IMR-90 (cell line): ENCODE measurements around the gene TBC1D10B. TPM values are rescaled to one million over a fixed set of nuclear protein-coding genes. Genes with fewer than 3 reads are reported as not detected.

ENCODE experiments used
- ATAC-seq: fragments of 200-7000 bp; cut with Tn5 transposase; 2 replicates; pipeline ENCODE4 v1.9.1; 2020; ENCODE audit warnings: low read depth, mild to moderate bottlenecking, moderate library complexity
- BruUV-seq: library from RNA; stranded (reverse); fragments of 400-500 nt; replicated peaks from 2 replicates; lab custom pipeline; 2021; lab: Mats Ljungman, UMichigan
- CTCF ChIA-PET: fragments of 300-600 bp; formaldehyde crosslinking; extraction: SDS; loops from one replicate; lab custom pipeline; 2021; ENCODE audit warnings: antibody characterized with exemption; lab: Yijun Ruan, JAX
- POLR2A ChIA-PET: fragments of 300-600 bp; sonication (Branson Sonifier 250); formaldehyde crosslinking; loops from one replicate; lab custom pipeline; 2022; ENCODE audit warnings: antibody characterized with exemption; ENCODE audit not compliant: unreplicated experiment; lab: Charles Lee
- DNase-seq: peaks from one replicate; pipeline ENCODE4 v3.0.0; 2013
- H2AFZ ChIP-seq: replicated peaks from 2 replicates; pipeline ENCODE3; 2013; ENCODE audit warnings: low read length, mild to moderate bottlenecking; ENCODE audit not compliant: poor library complexity
- H2AK5ac ChIP-seq: 2 replicates; pipeline ENCODE4 v1.6.1; 2013; ENCODE audit warnings: low read depth, low read length, inconsistent platforms
- H2AK9ac ChIP-seq: replicated peaks from 2 replicates; pipeline ENCODE3; 2013; ENCODE audit warnings: mild to moderate bottlenecking, low read depth, low read length, moderate library complexity; ENCODE audit not compliant: poor library complexity
- H2BK120ac ChIP-seq: 2 replicates; pipeline ENCODE4 v1.6.1; 2013; ENCODE audit warnings: low read depth, low read length, inconsistent platforms
- H2BK15ac ChIP-seq: 3 replicates; pipeline ENCODE4 v1.6.1; 2013; ENCODE audit warnings: low read depth, low read length, inconsistent platforms
- H2BK20ac ChIP-seq: 2 replicates; pipeline ENCODE4 v1.6.1; 2013; ENCODE audit warnings: low read depth, mild to moderate bottlenecking, inconsistent platforms, low read length, moderate library complexity
- H2BK5ac ChIP-seq: 2 replicates; pipeline ENCODE4 v1.6.1; 2013; ENCODE audit warnings: mild to moderate bottlenecking, low read depth, low read length, inconsistent platforms; ENCODE audit not compliant: poor library complexity, severe bottlenecking
- H3K14ac ChIP-seq: replicated peaks from 2 replicates; pipeline ENCODE4 v1.6.1; 2013; ENCODE audit warnings: low read depth, low read length, inconsistent platforms
- H3K18ac ChIP-seq: 2 replicates; pipeline ENCODE4 v1.6.1; 2013; ENCODE audit warnings: low read depth, low read length, control low read depth
- H3K23ac ChIP-seq: 2 replicates; pipeline ENCODE4 v1.6.1; 2013; ENCODE audit warnings: low read depth, low read length, inconsistent platforms
- H3K27ac ChIP-seq: 2 replicates; pipeline ENCODE4 v1.5.1; 2013; ENCODE audit warnings: mild to moderate bottlenecking, control low read depth, low read length; ENCODE audit not compliant: insufficient read depth
- H3K27me3 ChIP-seq: 2 replicates; pipeline ENCODE4 v1.6.1; 2013; ENCODE audit warnings: low read length; ENCODE audit not compliant: control insufficient read depth, insufficient read depth
- H3K36me3 ChIP-seq: 2 replicates; pipeline ENCODE4 v1.6.1; 2013; ENCODE audit warnings: low read length, mixed read lengths; ENCODE audit not compliant: control insufficient read depth, insufficient read depth
- H3K4ac ChIP-seq: 2 replicates; pipeline ENCODE4 v1.6.1; 2013; ENCODE audit warnings: low read depth, low read length, inconsistent platforms
- H3K4me1 ChIP-seq: 2 replicates; pipeline ENCODE4 v1.6.1; 2013; ENCODE audit warnings: low read length, mixed read lengths; ENCODE audit not compliant: control insufficient read depth, insufficient read depth
- H3K4me2 ChIP-seq: 2 replicates; pipeline ENCODE4 v1.6.1; 2013; ENCODE audit warnings: low read depth, mild to moderate bottlenecking, control low read depth, low read length, moderate library complexity
- H3K4me3 ChIP-seq: 2 replicates; pipeline ENCODE4 v1.5.1; 2013; ENCODE audit warnings: low read depth, mild to moderate bottlenecking, control low read depth, low read length, moderate library complexity; ENCODE audit not compliant: insufficient read depth
- H3K56ac ChIP-seq: 2 replicates; pipeline ENCODE4 v1.6.1; 2013; ENCODE audit warnings: low read length, inconsistent platforms; ENCODE audit not compliant: insufficient read depth; ENCODE audit errors: extremely low read depth
- H3K79me1 ChIP-seq, 2 experiments: 2 replicates each; pipeline ENCODE4 v1.6.1; 2013; ENCODE audit warnings: low read length in 2 of 2, inconsistent platforms in 1 of 2, low read depth in 1 of 2
- H3K9ac ChIP-seq: 2 replicates; pipeline ENCODE4 v1.6.1; 2013; ENCODE audit warnings: low read depth, low read length, control low read depth
- H3K9me1 ChIP-seq: 2 replicates; pipeline ENCODE4 v1.6.1; 2013; ENCODE audit warnings: low read length, inconsistent platforms; ENCODE audit not compliant: insufficient read depth
- H3K9me3 ChIP-seq: 2 replicates; pipeline ENCODE4 v1.6.1; 2013; ENCODE audit warnings: low read length; ENCODE audit not compliant: control insufficient read depth, insufficient read depth
- H4K20me1 ChIP-seq: 2 replicates; pipeline ENCODE4 v1.6.1; 2013; ENCODE audit warnings: low read length, inconsistent platforms; ENCODE audit not compliant: insufficient read depth
- H4K5ac ChIP-seq: 2 replicates; pipeline ENCODE4 v1.6.1; 2013; ENCODE audit warnings: mild to moderate bottlenecking, low read depth, low read length, control low read depth
- H4K8ac ChIP-seq, 2 experiments: 2 replicates each; pipeline ENCODE4 v1.6.1; 2013; ENCODE audit warnings: low read depth in 2 of 2, low read length in 2 of 2, control low read depth in 1 of 2, inconsistent platforms in 1 of 2
- H4K91ac ChIP-seq: 2 replicates; pipeline ENCODE4 v1.6.1; 2013; ENCODE audit warnings: low read depth, low read length, inconsistent platforms; ENCODE audit not compliant: insufficient read depth
- BHLHE40 ChIP-seq: fragments of 150-350 bp; IDR thresholded peaks from 2 replicates; pipeline ENCODE4 v1.6.1; 2016; ENCODE audit warnings: mild to moderate bottlenecking, low read depth, low read length
- CEBPB ChIP-seq: IDR thresholded peaks from 2 replicates; pipeline ENCODE4 v1.6.1; 2012; ENCODE audit warnings: low read depth, low read length, improper control_type of control experiment
- CHD1 ChIP-seq: IDR thresholded peaks from 2 replicates; pipeline ENCODE4 v1.6.1; 2012; ENCODE audit warnings: low read depth, low read length, improper control_type of control experiment
- CTCF ChIP-seq: conservative IDR thresholded peaks from 2 replicates; pipeline ENCODE4 v1.5.1; 2012; ENCODE audit warnings: mild to moderate bottlenecking, low read depth, low read length, improper control_type of control experiment
- ELK1 ChIP-seq: fragments of 150-350 bp; IDR thresholded peaks from 2 replicates; pipeline ENCODE4 v1.6.1; 2016; ENCODE audit warnings: low read depth, mild to moderate bottlenecking, low read length, moderate library complexity, borderline replicate concordance
- FOS ChIP-seq: fragments of 150-350 bp; IDR thresholded peaks from 2 replicates; pipeline ENCODE4 v1.6.1; 2016; ENCODE audit warnings: low read depth, low read length
- MAFK ChIP-seq: IDR thresholded peaks from 2 replicates; pipeline ENCODE4 v1.6.1; 2012; ENCODE audit warnings: low read depth, low read length, improper control_type of control experiment
- MAZ ChIP-seq: IDR thresholded peaks from 2 replicates; pipeline ENCODE4 v1.6.1; 2012; ENCODE audit warnings: low read depth, mild to moderate bottlenecking, low read length, improper control_type of control experiment, moderate library complexity, borderline replicate concordance
- MXI1 ChIP-seq: IDR thresholded peaks from 2 replicates; pipeline ENCODE4 v1.6.1; 2012; ENCODE audit warnings: low read depth, mild to moderate bottlenecking, low read length, moderate library complexity, borderline replicate concordance
- NFE2L2 ChIP-seq: fragments of 150-350 bp; IDR thresholded peaks from 2 replicates; pipeline ENCODE4 v1.6.1; 2016; ENCODE audit warnings: low read depth, mild to moderate bottlenecking, low read length
- POLR2A ChIP-seq: IDR thresholded peaks from 2 replicates; pipeline ENCODE4 v1.6.1; 2012; ENCODE audit warnings: mild to moderate bottlenecking, low read depth, low read length
- RAD21 ChIP-seq: IDR thresholded peaks from 2 replicates; pipeline ENCODE4 v1.6.1; 2012; ENCODE audit warnings: low read length, improper control_type of control experiment
- RCOR1 ChIP-seq: IDR thresholded peaks from 2 replicates; pipeline ENCODE4 v1.6.1; 2012; ENCODE audit warnings: mild to moderate bottlenecking, low read length, improper control_type of control experiment; ENCODE audit not compliant: insufficient replicate concordance
- RFX5 ChIP-seq: IDR thresholded peaks from 2 replicates; pipeline ENCODE4 v1.8.0; 2012; ENCODE audit warnings: low read depth, mild to moderate bottlenecking, low read length, moderate library complexity
- SMC3 ChIP-seq: fragments of 150-350 bp; IDR thresholded peaks from 2 replicates; pipeline ENCODE4 v1.6.1; 2016; ENCODE audit warnings: low read depth, mild to moderate bottlenecking, antibody characterized with exemption, low read length, moderate library complexity
- USF2 ChIP-seq: fragments of 150-350 bp; IDR thresholded peaks from 2 replicates; pipeline ENCODE4 v1.6.1; 2017; ENCODE audit warnings: mild to moderate bottlenecking, antibody characterized with exemption, low read length, low read depth
- WGBS, 2 experiments: methylation state at CpG; one replicate each; pipeline versions ENCODE4 v1.1.5 to v1.1.7; 2013; ENCODE audit warnings: missing lambda C conversion rate in 2 of 2; ENCODE audit not compliant: insufficient read length in 1 of 2; ENCODE audit errors: extremely low coverage in 2 of 2; 5-methylcytosine and 5-hydroxymethylcytosine counted together
- dilution Hi-C: fragments of 300-500 bp; cut with HindIII; formaldehyde crosslinking; loops from one replicate; pipeline ENCODE4 v1.14.3; 2018; ENCODE audit warnings: low sequenced_read_pairs; ENCODE audit not compliant: unreplicated experiment
- in situ Hi-C: fragments of 300-500 bp; cut with MboI; formaldehyde crosslinking; loops from 3 replicates; pipeline ENCODE4 v1.14.3; 2019; ENCODE audit warnings: low sequenced_read_pairs, inconsistent platforms, mixed read lengths
- intact Hi-C: fragments of 100-400 bp; cut with micrococcal nuclease; formaldehyde crosslinking; loops from 2 replicates; pipeline ENCODE4 v1.10.0; 2022
- polyA plus RNA-seq, 3 experiments: library from polyadenylated mRNA; depleted of rRNA; stranded (reverse); fragments of >200 nt; gene quantifications; 2 replicates each; pipeline ENCODE4 v1.2.3, GENCODE V29; 2012; ENCODE audit warnings: low replicate concordance in 1 of 3
- total RNA-seq: library from RNA; depleted of rRNA; stranded (reverse); fragments of >200 nt; gene quantifications from 2 replicates; pipeline ENCODE4 v1.2.3, GENCODE V29; 2012

The TBC1D10B gene
- total and polyA plus RNA-seq, 2 of the 4 experiments (the other 2 are of a cell fraction), result 8.4 to 24.9 TPM

GRCh38 chr16:30375864-30376263 is 5.6 kb upstream of the TBC1D10B start:
- intact Hi-C loops (no loop called here), dilution Hi-C loops (no loop called here), in situ Hi-C loops (no loop called here)
- Histone ChIP-seq H3K9me3 (no peaks in the 10 kb centered on the region), H2BK5ac (no peak overlapping the region), H3K27ac (no peak overlapping the region), H4K91ac (no peak overlapping the region), H3K9ac (no peak overlapping the region), H3K14ac (no peak overlapping the region), H3K23ac (no peak overlapping the region), H3K56ac (no peak overlapping the region), H3K36me3 (no peaks in the 10 kb centered on the region), H4K8ac (no peak overlapping the region), H3K4me1 (peaks cover 7% of the 10 kb centered on the region), H3K18ac (no peak overlapping the region), H2BK120ac (no peak overlapping the region), H3K4me3 (no peak overlapping the region), H2BK20ac (no peak overlapping the region), H2AK5ac (no peak overlapping the region), H3K79me1 (peaks cover 5 to 37% of the 10 kb centered on the region in 2 experiments), H3K9me1 (peaks cover 21% of the 10 kb centered on the region), H4K20me1 (peaks cover 10% of the 10 kb centered on the region), H2AFZ (no peak overlapping the region), H3K27me3 (no peaks in the 10 kb centered on the region), H3K4ac (no peak overlapping the region), H2BK15ac (no peak overlapping the region), H3K4me2 (no peak overlapping the region), H2AK9ac (no peak overlapping the region), H4K5ac (no peak overlapping the region)
- ChIA-PET CTCF (no interaction called here), POLR2A (no interaction called here)
- WGBS, 2 experiments, result no CpG with 5 or more reads among the region's 8 CpGs
- DNase-seq, result no peak
- no peak for ATAC-seq
- BruUV-seq, result no TSS peak
- no peak for TF ChIP-seq CTCF
- TF ChIP-seq RFX5, result no peak
- TF ChIP-seq SMC3, result no peak
- no peak for TF ChIP-seq BHLHE40
- TF ChIP-seq MAZ, result no peak
- no peak for TF ChIP-seq ELK1
- no peak for TF ChIP-seq NFE2L2
- TF ChIP-seq MAFK, result no peak
- TF ChIP-seq FOS, result no peak
- no peak for TF ChIP-seq RCOR1
- TF ChIP-seq USF2, result no peak
- no peak for TF ChIP-seq CHD1
- TF ChIP-seq RAD21, result no peak
- no peak for TF ChIP-seq POLR2A
- TF ChIP-seq CEBPB, result no peak
- no peak for TF ChIP-seq MXI1
